Stimulated activated CD4-positive, alpha-beta T cell treated with anti-CD3 and anti-CD28 coated beads, Interleukin-4, amount 100 ng/mL, for 1 hour (primary cell): ENCODE data around the gene CEP95.
"Not testable (repeated sequence)": the region's sequence is repeated elsewhere in the genome, so short reads cannot be mapped to it uniquely, and the experiment has no call there.

Experiments used
- DNase-seq: peaks from one replicate; pipeline ENCODE4 v3.0.0-alpha.2; 2020

The CEP95 gene

DNA sequence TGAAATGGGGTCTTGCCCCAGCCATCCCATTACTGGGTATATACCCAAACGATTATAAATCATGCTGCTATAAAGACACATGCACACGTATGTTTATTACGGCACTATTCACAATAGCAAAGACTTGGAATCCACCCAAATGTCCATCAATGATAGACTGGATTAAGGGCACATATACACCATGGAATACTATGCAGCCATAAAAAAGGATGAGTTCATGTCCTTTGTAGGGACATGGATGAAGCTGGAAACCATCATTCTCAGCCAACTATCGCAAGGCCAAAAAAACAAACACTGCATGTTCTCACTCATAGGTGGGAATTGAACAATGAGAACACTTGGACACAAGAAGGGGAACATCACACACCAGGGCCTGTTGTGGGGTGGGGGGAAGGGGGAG lies 70.2 kb downstream of the CEP95 start:
- DNase-seq = not testable (repeated sequence)

DNA sequence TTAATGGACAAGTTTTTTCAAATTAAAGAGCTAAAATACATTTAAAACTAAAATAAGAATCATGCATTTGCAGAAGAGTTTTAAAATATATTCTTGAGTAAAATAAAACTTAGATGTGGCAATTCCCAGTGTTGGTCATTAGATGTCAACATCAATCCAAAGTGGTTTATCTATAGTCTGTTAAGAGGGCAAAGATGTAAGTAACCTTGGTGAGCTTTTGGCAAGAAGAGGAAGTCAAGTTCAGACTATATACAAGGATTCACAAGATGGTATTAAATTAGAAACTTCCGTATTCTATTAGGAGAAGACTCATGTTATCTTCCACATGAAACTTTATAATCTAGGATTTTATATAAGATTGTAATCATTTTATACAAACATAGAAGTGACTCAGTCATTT lies 73.1 kb downstream of the CEP95 start:
- no peak for DNase-seq

DNA sequence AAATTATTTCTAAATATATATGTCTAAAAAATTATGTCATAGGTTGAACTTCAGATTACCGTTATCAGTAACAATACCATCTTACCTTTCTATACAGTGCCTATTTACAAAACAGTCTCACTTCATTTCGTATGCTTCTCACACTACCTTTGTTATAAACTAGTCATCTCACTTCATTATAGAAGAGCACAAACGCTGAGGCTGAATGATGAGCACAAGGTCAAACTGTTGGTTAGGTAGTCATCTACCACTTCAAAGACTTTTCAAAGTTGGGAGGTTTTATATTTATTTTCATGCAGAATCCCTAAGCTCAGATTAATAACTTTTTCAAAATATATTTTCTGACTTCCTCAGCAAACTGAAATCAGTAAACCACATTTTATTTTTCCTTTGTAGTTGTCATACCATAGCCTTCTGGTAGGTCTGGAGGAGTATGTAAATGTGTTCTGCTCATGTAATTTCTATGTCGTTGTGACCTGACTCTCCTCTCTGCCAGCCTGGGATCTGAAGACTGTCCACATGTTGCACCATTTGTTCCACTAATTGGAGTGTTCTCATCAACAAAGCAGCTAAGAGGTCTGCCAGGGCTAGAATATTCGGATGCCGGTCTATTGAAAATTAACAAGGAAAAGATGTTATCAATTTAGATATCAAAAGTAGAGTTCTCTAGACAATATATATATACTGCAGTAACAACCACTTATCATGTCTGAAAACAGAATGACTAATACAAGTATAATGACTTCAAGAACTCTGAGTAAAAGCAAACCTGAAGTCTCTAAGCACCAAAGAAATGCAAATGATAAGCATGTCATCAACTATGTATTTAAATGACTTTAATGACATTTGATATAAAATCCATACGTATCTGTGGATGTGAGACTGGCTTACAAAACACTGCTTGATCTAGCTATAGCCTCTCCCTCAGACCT lies 73.9 kb downstream of the CEP95 start:
- DNase-seq = no peak

DNA sequence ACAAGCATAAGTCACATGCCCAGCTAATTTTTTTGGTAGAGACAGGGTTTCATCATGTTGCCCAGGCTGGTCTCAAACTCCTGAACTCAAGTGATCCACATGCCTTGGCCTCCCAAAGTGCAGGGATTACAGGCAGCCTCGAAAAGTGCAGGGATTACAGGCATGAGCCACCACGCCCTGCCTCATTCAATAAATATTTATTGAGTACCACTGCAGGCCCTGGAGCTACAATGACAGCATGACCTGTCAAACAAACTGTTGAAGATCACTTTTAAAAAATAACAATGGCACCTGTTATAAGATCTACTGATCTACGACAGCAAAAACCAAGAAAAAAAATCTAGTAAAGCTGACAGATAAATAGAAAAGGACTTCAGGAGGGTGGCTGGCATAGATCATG lies 76.3 kb downstream of the CEP95 start:
- DNase-seq = no peak

DNA sequence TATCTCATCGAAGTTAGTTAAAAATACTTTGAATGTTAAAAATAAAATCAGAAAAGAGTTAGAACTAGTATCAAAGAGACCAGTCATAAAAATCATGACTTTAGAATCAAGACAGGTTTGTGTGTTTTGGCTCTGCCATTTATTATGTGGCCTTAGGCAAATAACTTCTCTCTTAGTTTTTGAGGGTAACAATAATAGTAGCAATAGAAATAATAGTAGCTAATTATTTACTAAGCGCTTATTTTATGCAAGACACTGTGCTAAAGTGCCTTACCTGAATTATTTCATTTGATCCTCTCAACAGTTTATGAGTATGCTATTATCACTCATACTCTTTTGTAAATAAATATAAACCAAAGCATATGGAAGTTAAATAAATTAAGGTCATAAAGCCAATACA lies 78.4 kb downstream of the CEP95 start:
- no peak for DNase-seq
